Parathyroid adenoma (tissue), 2 donors: Measurements from ENCODE around the gene CPVL.
"Not testable (repeated sequence)": the region's sequence is repeated elsewhere in the genome, so short reads cannot be mapped to it uniquely, and the experiment has no call there.

Experiments
- H2AFZ ChIP-seq: fragments of 300-600 bp; sonication (generic); one replicate; pipeline ENCODE4 v1.7.0; 2017; ENCODE audit warnings: antibody characterized with exemption, mild to moderate bottlenecking
- H3K27ac ChIP-seq: fragments of 300-600 bp; sonication (generic); one replicate; pipeline ENCODE4 v1.7.0; 2017
- H3K27me3 ChIP-seq: fragments of 300-600 bp; sonication (generic); one replicate; pipeline ENCODE4 v1.7.0; 2017; ENCODE audit warnings: low read length; ENCODE audit not compliant: control insufficient read depth, insufficient read depth
- H3K36me3 ChIP-seq: fragments of 300-600 bp; sonication (generic); one replicate; pipeline ENCODE4 v1.7.0; 2017; ENCODE audit warnings: low read length; ENCODE audit not compliant: control insufficient read depth, insufficient read depth
- H3K4me1 ChIP-seq: fragments of 300-600 bp; sonication (generic); one replicate; pipeline ENCODE4 v1.7.0; 2017; ENCODE audit warnings: control low read depth
- H3K4me2 ChIP-seq: fragments of 300-600 bp; sonication (generic); one replicate; pipeline ENCODE4 v1.7.0; 2017; ENCODE audit warnings: low read length
- H3K4me3 ChIP-seq: fragments of 300-600 bp; sonication (generic); one replicate; pipeline ENCODE4 v1.7.0; 2017; ENCODE audit warnings: low read depth, low read length
- H3K79me2 ChIP-seq: fragments of 300-600 bp; sonication (generic); one replicate; pipeline ENCODE4 v1.7.0; 2017; ENCODE audit warnings: control low read depth
- H3K9ac ChIP-seq: fragments of 300-600 bp; sonication (generic); one replicate; pipeline ENCODE4 v1.7.0; 2017; ENCODE audit warnings: mild to moderate bottlenecking
- H3K9me3 ChIP-seq: fragments of 300-600 bp; sonication (generic); one replicate; pipeline ENCODE4 v1.7.0; 2017; ENCODE audit warnings: low read length; ENCODE audit not compliant: control insufficient read depth
- TF ChIP-seq, protein P1 (sequence below): fragments of 300-600 bp; sonication (generic); IDR thresholded peaks from one replicate; pipeline ENCODE4 v1.7.0; 2017; ENCODE audit warnings: antibody characterized with exemption, mild to moderate bottlenecking
- donor health status: primary hyperparathyroidism.

CPVL gene

DNA sequence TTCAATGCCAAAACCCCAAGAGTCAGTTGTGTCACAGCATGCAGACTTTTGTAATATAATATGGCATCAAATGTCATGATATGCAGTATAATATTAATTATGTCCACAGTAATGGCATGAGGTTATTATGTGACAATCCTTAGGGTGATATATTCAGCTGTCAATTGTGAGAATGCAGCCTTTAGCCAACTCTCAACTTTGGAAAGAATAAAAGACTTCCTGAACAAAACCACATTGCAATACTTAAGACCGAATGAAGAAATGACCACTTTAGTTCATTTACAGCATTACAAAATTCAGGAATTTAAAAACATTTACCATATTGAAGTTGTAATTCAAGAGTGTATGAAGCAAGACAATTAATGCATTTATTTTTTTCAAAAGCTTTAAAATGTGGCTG lies 45.4 kb downstream of the CPVL start:
- H3K9me3 ChIP-seq: no peaks in the 10 kb centered on the region
- TF ChIP-seq, protein P1, sequence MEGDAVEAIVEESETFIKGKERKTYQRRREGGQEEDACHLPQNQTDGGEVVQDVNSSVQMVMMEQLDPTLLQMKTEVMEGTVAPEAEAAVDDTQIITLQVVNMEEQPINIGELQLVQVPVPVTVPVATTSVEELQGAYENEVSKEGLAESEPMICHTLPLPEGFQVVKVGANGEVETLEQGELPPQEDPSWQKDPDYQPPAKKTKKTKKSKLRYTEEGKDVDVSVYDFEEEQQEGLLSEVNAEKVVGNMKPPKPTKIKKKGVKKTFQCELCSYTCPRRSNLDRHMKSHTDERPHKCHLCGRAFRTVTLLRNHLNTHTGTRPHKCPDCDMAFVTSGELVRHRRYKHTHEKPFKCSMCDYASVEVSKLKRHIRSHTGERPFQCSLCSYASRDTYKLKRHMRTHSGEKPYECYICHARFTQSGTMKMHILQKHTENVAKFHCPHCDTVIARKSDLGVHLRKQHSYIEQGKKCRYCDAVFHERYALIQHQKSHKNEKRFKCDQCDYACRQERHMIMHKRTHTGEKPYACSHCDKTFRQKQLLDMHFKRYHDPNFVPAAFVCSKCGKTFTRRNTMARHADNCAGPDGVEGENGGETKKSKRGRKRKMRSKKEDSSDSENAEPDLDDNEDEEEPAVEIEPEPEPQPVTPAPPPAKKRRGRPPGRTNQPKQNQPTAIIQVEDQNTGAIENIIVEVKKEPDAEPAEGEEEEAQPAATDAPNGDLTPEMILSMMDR: no peak
- no peak overlapping the region for H3K4me3 ChIP-seq
- no peaks in the 10 kb centered on the region for H3K27me3 ChIP-seq
- H3K4me2 ChIP-seq: no peak overlapping the region
- no peaks in the 10 kb centered on the region for H3K36me3 ChIP-seq
- H2AFZ ChIP-seq: peak overlapping the region; percentile 53
- no peaks in the 10 kb centered on the region for H3K79me2 ChIP-seq
- H3K4me1 ChIP-seq: peaks cover 25% of the 10 kb centered on the region
- no peak overlapping the region for H3K9ac ChIP-seq
- peak overlapping the region; percentile 65 for H3K27ac ChIP-seq

- H3K4me1 ChIP-seq: peaks cover 22% of the 10 kb centered on the region
- H3K4me2 ChIP-seq: peak overlapping the region; percentile 1
- no peaks in the 10 kb centered on the region for H3K36me3 ChIP-seq
- H3K27ac ChIP-seq: peak overlapping the region; percentile 65
- peaks cover 2% of the 10 kb centered on the region for H3K9me3 ChIP-seq
- TF ChIP-seq, protein P1: no peak
- H3K27me3 ChIP-seq: no peaks in the 10 kb centered on the region
- peak overlapping the region; percentile 53 for H2AFZ ChIP-seq
- no peaks in the 10 kb centered on the region for H3K79me2 ChIP-seq
- no peak overlapping the region for H3K9ac ChIP-seq
- peak overlapping the region; percentile 13 for H3K4me3 ChIP-seq
Measured at GRCh38 chr7:29099896-29100847, 46.2 kb downstream of the CPVL start.

- Histone ChIP-seq H3K79me2 (no peaks in the 10 kb centered on the region), H2AFZ (peak overlapping the region; percentile 9), H3K4me3 (no peak overlapping the region), H3K27me3 (no peaks in the 10 kb centered on the region), H3K9ac (no peak overlapping the region), H3K4me2 (no peak overlapping the region), H3K4me1 (peaks cover 11% of the 10 kb centered on the region), H3K9me3 (peaks cover 3% of the 10 kb centered on the region), H3K36me3 (no peaks in the 10 kb centered on the region), H3K27ac (no peak overlapping the region)
- TF ChIP-seq, protein P1: no peak
Measured at GRCh38 chr7:29096446-29096730, 49.9 kb downstream of the CPVL start.

GRCh38 chr7:29095631-29096445 lies 50.5 kb downstream of the CPVL start:
- H3K4me1 ChIP-seq: peaks cover 11% of the 10 kb centered on the region
- peak overlapping the region; percentile 25 for H3K27ac ChIP-seq
- no peaks in the 10 kb centered on the region for H3K36me3 ChIP-seq
- H3K79me2 ChIP-seq: no peaks in the 10 kb centered on the region
- H2AFZ ChIP-seq: peak overlapping the region; percentile 9
- no peak overlapping the region for H3K4me3 ChIP-seq
- TF ChIP-seq, protein P1: no peak
- H3K9ac ChIP-seq: no peak overlapping the region
- peaks cover 3% of the 10 kb centered on the region for H3K9me3 ChIP-seq
- H3K4me2 ChIP-seq: peak overlapping the region; percentile 45
- H3K27me3 ChIP-seq: no peaks in the 10 kb centered on the region

GRCh38 chr7:29093091-29093490 lies 53.2 kb downstream of the CPVL start:
- not testable (repeated sequence) for H3K9ac ChIP-seq, H3K4me2 ChIP-seq, H3K79me2 ChIP-seq, H3K36me3 ChIP-seq, H3K4me1 ChIP-seq, H3K9me3 ChIP-seq, H3K27ac ChIP-seq, H2AFZ ChIP-seq, H3K27me3 ChIP-seq, H3K4me3 ChIP-seq
